Stimulated activated CD8-positive, alpha-beta memory T cell treated with anti-CD3 and anti-CD28 coated beads, Interleukin-7, amount 100 ng/mL, for 24 hours (primary cell): Measurements from ENCODE around the gene GPATCH8.
"Not testable (repeated sequence)": the region's sequence is repeated elsewhere in the genome, so short reads cannot be mapped to it uniquely, and the experiment has no call there.

Experiments
- DNase-seq: peaks from one replicate; pipeline ENCODE4 v3.0.0-alpha.2; 2020; ENCODE audit warnings: low read depth

The GPATCH8 gene

DNA sequence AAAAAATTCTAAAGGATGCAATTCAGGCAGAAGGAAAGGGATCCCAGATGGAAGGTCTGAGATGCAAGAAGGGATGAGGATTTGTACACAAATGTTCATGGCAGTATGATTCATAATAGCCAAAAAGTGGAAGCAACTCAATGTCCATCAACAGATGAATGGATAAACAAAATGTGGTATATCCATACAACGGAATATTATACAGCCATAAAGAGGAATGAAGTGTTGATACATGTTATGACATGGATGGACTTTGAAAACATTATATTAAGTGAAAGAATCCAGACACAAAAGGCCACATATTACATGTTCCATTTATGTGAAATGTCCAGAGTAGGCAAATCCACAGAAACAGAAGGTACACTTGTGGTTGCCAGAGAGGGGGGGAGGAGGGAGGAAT is 23.9 kb upstream of the GPATCH8 start:
- no peak for DNase-seq

DNA sequence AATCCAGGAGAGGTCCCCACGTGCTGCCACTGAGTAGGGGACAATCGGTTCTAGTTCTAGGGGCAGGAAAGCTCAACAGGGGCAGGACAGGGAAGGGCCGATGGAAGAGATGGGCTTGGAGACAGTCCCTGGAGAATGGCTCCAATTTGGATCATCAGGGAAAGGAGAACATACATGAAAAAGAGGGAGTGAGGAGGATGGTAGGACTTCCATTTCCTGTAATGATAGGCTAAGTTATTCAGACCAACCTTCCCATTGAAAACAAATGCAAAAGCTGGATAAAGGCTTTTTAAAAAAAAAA is 20.4 kb upstream of the GPATCH8 start:
- DNase-seq: no peak

DNA sequence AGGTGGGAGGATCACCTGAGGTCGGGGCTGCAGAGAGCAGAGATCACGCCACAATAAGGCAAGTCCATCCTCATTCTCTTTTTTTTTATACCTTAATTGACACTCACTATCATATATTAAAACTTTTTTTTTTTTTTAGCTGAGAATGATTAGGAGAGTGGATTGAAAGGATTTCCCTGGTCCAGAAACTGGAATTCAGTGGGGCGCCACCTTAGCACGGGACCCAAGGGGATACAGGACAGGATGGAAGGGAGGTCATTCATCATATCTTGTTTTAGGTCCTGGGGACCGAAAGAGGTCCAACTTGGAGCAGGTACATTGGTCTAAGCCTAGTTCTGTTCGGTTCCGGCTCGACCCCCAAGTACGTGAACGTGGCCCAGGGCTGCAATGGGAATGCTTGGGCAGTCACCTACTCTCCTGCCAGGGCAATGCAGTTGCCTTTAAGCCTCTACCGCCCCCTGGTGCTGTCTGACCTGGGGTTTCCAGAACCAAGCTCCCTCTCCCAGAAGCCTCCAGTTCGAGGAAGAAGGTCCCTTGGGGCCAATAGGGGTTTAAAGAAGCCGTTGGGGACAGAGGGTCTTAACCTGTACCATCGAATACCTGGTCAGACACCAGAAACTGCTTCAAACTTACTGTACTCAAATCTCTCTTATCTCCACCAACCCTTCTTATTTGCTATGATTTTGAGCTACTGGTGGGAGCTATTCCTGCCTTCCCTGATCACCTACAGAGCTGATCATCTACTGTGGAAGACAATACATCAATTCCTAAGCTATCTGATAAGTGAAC is 19.9 kb upstream of the GPATCH8 start:
- peak; percentile 48 for DNase-seq

DNA sequence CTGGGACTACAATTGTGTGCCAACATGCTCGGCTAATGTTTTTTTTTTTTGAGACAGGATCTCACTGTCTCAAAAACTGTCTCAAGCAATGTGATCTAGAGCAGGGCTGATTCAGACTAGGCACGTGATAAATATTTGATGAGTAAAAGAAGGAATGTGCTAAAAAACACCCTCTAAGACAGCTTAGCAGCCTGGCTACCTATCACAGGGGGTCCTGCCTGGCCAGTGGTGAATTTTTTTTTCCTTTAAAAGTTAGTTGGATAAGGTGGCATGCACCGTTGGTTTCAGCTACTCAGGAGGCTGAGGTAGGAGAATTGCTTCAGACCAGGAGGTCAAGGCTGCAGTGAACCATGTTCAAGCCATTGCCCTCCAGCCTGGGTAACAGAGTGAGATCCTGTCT is 14.8 kb upstream of the GPATCH8 start:
- DNase-seq: no peak

DNA sequence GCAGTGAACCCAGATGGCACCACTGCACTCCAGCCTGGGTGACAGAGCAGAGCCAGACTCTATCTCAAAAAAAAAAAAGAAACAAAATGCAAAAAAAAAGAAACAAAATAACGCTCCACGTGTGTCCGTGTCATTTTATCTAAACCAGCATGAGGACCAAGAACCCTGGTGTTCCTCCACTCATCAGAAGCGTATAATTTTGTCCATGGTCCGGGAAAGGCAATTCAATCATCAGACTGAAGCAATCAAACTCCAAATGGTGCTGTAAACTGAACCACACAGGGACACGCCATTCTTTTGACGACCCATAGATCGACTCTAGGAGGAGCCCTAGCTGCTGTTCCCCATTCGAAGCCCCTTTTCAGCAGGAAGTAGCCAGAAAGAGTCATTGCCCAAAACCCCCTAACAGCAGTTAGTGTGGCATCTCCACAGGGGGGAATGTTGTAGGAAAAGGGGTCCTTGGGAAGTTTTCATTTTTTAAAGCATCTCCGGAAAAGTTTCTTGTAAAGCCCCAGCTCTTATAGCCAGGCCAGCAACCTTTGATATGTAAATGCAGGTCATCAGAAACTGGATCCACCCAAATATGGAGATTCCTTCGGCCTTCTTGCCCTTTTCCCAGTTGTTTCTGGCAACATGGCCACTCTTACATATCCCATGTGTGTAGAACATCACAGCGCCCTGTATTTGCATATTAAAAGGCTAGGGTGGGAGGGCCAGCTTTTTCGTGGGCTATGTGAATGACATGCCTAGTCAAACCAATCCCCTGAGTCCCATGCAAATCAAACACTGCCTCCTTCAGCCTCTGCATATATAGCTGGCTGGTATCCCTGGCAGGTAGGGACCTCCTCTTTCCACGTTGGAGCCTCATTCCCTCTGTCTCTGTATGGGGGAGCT is 8.3 kb upstream of the GPATCH8 start:
- not testable (repeated sequence) for DNase-seq

DNA sequence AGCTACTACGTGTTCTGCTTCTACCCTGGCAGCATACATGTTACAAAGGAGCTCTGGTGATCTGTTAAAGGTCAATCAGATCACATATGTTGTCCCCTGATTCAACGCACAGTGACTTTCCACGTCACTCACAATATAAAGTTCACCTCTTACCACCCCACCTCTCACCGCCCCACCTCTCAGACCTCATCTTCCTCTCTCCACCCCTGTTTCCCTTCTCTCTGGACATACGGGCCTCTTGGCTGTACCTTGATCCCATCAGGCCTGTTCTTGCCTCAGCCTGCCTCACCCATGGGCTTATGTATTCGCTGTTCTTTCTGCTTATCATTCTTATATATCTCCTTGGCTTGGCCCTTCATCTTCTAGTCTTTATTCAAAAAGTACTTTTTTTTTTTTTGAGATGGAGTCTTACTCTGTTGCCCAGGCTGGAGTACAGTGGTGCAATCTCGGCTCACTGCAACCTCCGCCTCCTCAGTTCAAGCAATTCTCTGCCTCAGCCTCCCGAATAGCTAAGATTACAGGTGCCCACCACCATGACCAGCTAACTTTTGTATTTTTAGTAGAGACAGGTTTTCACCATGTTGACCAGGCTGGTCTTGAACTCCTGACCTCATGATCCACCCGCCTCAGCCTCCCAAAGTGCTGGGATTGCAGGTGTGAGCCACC is 3.9 kb upstream of the GPATCH8 start:
- DNase-seq: not testable (repeated sequence)

DNA sequence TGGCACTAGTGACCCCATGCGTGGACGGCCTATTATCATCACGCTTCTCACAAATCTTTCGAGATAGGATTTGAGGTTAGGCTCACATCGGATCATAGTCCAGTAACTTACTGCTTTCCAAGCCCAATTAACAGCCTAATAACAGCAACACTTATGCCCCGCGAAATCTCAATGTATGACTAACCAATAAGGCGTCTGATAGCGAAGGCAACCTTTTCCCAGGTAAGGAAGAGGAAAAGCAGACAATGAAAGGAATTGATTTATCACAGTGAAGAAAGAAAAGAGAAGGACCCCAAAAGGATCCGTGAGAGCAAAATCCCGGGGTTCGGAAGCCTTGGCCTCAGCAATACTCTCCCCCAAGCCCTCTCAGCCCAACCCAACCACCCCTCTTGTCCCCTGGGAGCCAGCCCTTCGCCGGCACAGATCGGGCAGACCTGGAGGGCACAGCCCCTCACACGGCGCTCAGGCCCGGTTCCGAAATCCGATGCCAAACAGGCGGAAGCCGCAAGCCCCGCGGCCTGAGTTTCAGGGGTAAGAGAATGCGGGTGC is 534 bp downstream of the GPATCH8 start:
- DNase-seq: no peak

DNA sequence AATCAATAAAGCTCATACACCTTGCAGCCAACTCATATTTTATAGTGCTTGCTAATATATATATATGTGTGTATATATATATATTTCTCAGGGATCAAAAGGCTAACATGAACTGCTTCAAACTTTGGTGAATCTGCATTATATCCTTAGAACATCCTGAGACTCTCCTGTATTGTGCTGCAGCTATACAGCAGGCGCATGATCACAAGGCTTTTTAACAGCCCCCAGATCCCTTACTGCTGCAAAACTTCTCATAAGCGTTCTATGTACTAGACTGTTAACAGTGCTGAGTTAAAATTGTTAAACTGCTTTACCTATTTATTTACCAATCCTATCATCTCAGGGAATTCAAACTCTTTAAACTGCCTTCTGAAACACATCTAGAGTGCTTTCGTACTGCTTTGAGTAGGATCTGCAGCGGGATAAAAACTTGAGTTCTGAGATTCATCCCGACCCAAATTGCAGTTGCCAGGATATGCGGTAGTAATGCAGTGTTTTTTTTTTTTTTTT is 1.3 kb downstream of the GPATCH8 start:
- no peak for DNase-seq

DNA sequence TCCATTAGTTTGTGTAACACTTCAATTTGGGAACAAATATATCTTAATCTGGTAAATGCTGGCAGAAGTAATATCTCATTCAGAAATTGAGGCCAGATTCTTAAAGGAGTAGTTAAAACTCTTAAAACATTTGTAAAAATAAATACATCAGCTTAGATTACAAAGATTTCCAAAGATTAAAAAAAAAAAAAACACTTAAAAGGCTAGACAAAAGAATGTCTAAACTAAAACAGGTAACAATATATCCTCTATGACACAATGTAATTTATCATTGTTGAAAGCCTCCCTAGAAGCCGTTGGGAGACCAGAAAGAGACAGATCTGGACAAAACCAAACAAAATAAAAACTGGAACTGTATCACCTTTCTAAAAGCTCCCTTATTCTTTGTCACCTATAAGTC is 3.5 kb downstream of the GPATCH8 start:
- DNase-seq: no peak

DNA sequence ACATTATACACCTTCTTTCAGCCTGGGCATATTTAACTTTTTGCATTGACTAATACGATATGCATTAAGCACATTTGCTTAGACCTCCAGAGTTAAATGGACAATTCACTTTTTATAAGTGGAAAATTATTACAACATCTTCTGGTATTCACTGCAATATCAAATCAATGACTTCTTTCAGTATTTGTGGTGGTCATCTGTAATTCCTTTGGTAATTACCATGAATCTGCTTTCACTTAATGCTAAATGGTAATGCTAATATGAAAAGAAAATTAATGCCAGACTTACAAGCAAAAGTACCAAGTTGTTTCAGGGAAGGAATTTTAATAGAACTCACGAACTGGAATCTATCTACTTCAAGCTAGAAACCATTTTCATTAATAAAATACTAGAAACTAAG is 6.4 kb downstream of the GPATCH8 start:
- no peak for DNase-seq

DNA sequence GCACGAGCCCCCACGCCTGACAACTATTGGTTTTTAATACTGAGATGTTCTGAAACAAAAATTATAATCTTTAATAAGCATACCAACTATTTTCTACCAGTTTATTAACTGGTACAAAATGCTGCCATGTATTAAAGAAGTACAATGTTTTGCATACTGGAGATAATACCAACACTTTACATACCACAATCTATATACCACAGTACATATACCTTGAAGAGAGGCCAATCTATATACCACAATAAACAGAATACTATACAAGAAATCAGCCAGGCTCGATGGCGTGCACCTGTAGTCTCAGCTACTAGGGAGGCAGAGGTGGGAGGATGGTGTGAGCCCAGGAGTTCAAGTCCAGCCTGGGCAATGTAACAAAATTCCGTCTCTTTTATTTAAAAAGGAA is 9.9 kb downstream of the GPATCH8 start:
- DNase-seq: no peak

DNA sequence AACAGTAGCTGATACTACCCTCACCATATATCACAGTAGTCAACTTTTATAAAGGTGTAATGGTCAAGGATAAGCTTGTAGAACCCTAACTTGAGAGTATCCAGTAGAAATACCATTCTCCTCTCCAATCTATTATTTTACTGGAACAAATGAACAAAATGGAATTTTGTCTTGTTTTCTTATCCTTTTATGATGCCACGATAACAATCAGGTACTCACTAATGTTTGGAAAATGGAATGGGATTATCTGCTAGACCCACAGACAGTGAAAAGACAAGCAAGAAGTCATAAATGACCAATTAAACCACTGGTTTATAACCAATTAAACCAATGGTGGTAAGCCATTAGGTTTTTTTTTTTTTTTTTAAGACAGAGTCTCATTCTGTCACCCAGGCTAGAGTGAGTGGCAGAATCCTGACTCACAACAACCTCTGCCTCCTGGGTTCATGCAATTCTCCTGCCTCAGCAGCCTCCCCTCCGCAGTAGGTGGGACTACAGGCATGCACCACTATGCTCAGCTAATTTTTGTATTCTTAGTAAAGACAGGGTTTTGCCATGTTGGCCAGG is 10.4 kb downstream of the GPATCH8 start:
- no peak for DNase-seq

DNA sequence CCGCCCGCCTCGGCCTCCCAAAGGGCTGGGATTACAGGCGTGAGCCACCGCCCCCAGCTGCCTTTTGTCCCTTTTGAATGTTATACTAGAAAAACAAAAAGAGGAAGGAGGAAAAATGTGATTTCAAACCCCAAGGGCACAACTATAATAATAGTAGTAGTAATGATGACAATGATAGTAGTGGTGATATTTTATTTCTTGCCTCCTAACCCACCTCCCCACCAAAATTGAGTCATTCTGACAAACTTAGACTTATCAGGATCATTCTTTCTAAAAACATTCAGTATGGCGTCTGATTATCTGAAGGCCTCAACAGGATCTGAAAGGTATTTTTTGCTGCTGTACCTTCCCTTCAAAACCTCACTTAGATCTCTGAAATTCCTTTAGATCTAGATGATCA is 13.6 kb downstream of the GPATCH8 start:
- DNase-seq: no peak

DNA sequence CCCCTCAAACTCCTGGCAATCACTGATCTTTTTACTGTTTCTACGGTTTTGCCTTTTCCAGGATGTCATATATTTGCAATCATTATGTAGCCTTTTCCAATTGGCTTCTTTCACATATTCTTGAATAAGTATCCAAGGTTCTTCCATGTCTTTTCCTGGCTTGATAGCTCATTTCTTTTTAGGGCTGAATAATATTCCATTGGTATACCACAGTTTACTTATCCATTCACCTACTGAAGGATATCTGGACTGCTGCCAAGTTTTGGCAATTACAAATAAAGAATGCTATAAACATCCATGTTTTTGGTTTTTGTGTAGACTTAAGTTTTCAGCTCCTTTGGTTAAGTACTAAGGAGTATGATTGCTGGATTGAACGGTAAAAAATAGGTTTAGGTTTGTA is 16.0 kb downstream of the GPATCH8 start:
- DNase-seq: no peak

DNA sequence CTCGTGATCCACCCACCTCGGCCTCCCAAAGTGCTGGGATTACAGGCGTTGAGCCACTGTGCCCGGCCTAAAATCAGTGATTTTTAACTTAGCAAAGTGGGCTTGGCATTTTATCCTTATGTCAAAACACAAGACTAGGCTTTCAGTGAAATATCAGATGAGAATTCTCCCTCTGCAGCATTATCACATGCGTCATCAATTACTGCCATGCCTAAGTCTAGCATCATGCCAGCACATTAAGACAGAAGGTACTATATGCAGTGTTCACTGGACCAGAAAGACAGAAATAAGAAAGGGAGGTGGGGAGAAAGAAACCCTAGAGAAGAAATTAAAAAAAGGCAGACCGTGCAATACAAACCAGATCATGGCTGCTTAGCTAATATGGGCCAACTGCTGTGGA is 29.8 kb downstream of the GPATCH8 start:
- no peak for DNase-seq

DNA sequence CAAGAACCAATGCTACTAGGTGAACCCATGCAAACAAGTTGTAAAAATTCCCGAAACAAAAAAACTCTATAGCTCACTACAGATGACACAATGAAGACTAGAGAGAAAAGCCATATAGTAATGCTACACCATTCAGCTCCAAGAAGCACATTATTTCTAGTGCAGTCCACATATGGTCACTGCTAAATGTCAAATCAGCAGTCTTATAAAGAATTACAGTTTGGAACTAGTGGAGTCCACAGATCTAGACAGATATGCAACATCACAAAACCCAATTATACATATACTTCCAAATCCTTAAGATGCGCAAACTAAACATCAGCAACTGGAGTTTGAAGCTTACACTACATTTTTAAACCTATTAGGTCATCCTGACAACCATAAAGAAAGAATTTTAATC is 33.5 kb downstream of the GPATCH8 start:
- no peak for DNase-seq

DNA sequence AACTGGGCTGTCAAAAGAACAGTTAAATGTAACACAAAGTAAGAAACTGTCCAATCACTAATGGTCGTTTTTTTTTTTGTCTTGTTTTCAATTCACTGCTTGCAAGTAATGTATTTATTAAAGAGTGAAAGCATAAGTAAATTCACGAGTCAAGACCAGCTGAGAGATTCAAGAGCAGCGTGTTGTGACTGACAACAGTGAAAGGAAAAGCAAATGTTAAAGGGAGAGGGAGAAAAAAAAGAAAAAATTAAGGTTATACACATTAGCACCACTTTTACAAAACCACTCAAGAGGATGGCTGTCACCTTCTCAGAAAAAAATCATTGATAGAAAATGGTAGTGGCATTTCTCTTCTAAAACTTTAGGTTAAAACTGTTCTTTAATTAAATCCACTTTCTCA is 36.1 kb downstream of the GPATCH8 start:
- no peak for DNase-seq

DNA sequence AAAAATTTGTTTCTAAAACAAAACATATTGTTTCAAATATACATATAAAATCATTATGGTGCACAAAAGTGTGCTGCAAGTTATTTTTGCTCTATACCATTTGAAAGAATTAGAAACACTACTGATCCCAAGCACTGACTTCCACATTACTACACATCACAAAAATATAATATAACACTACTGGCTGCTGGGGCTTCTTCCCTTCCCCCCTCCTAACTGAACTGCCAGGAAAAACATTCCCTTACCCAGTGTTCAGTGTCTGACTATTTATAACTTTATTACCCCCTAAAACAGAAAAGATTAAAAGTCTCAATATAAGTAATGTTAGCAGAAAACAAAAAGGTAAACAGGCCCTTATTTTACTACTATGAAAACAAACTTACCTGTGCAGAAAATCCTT is 36.9 kb downstream of the GPATCH8 start:
- no peak for DNase-seq

DNA sequence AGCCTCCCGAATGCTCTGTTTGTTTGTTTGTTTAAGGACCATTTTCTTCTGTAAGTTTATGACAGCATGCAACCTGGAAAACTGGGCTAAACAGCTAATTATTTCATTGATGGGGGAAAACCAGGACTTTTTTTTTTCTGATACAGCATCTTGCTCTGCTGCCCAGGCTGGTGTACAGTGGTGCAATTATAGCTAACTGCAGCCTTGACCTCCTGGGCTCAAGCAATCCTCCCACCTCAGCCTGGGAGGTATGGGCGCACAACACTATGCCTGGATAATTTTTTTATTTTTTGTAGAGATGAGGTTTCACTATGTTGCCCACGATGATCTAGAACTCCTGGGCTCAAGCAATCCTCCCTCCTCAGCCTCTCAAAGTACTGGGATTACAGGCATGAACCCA is 37.3 kb downstream of the GPATCH8 start:
- DNase-seq: no peak

DNA sequence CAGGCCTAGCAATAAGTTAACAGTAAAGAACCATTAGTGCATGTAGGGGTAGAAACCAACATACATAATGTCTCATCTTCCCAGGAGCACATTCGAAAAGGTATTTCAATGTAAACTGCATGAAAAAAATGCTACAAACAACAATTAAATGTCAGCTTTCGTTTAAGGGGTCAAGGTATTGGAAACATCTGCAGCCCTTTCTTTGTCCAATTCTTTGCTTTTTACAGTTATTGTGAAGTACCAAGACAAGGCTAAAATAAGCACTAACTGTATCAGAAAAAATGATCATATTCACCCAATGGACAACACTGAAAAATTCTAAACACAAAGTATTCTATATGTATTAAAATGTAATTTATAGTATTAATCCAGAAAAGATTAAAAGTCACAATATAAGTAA is 37.9 kb downstream of the GPATCH8 start:
- DNase-seq: no peak

DNA sequence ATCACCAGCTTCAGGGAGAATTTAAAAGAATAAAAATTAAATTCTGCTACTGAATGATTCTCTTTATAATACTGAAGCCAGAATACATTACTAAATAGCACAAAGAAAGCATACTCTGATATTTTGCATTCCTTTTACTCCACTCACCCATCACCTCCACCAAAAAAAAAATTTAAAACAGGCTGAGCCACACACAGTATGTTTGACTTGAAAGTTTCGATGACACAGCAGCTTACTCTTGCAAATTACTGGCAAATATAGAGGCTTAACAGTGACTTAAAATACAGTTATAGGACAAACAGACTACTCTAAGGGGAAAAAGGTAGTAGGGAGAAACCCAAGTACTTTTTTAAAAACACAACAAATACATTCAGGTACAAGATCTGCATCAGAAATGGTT is 39.2 kb downstream of the GPATCH8 start:
- DNase-seq: no peak

DNA sequence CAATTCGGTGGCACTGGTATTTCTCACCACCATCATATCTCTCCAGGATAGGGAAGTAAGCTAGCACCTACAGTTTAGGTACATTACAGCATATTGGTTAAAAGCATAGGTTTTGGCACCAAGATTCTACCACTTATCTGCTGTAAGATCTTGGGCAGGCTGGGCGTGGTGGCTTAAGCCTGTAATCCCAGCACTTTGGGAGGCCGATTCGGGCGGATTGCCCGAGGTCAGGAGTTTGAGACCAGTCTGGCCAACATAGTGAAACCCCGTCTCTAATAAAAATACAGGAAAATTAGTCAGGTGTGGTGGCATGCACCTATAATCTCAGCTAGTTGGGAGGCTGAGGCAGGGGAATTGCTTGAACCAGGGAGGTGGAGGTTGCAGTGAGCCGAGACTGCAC is 51.4 kb downstream of the GPATCH8 start:
- DNase-seq: no peak
